Type B pancreatic cell (in vitro differentiated cells): ENCODE results near the gene PI4KA. TPM values are rescaled to one million over a fixed set of nuclear protein-coding genes. Genes with fewer than 3 reads are reported as not detected.

Experiments
- DNase-seq: peaks from one replicate; pipeline ENCODE4 v3.0.0; 2021; ENCODE audit warnings: mixed read lengths; ENCODE audit not compliant: unreplicated experiment; ENCODE audit errors: extremely low spot score
- H3K27ac Mint-ChIP-seq: 2 replicates; pipeline ENCODE4 v1.8.0; 2021; ENCODE audit warnings: mild to moderate bottlenecking, mixed read lengths
- H3K27me3 Mint-ChIP-seq: 2 replicates; pipeline ENCODE4 v1.8.0; 2021; ENCODE audit warnings: mixed read lengths
- H3K36me3 Mint-ChIP-seq: 2 replicates; pipeline ENCODE4 v1.8.0; 2021; ENCODE audit warnings: mixed read lengths
- H3K4me1 Mint-ChIP-seq: one replicate; pipeline ENCODE4 v1.8.0; 2021; ENCODE audit warnings: mixed read lengths; ENCODE audit not compliant: unreplicated experiment
- H3K4me3 Mint-ChIP-seq: 2 replicates; pipeline ENCODE4 v1.8.0; 2021; ENCODE audit warnings: mild to moderate bottlenecking, mixed read lengths
- H3K9me3 Mint-ChIP-seq: 2 replicates; pipeline ENCODE4 v1.8.0; 2021; ENCODE audit warnings: mixed read lengths
- total RNA-seq: library from RNA; stranded (reverse); gene quantifications from 2 replicates; pipeline ENCODE4 v1.2.1, GENCODE V29; 2021; ENCODE audit warnings: low replicate concordance
- TF ChIP-seq, protein P1 (sequence below): fragments of 200-600 bp; sonication (generic); conservative IDR thresholded peaks from 2 replicates; pipeline ENCODE4 v1.5.0; 2021; ENCODE audit warnings: antibody characterized with exemption, mild to moderate bottlenecking

The PI4KA gene
- total RNA-seq, 1 donor from 2014 or later = 120 TPM

- peaks cover 23% of the 10 kb centered on the region for H3K36me3 Mint-ChIP-seq
- peaks cover 4% of the 10 kb centered on the region for H3K4me1 Mint-ChIP-seq
- no peak for DNase-seq
- no peaks in the 10 kb centered on the region for H3K27me3 Mint-ChIP-seq
- H3K9me3 Mint-ChIP-seq = no peaks in the 10 kb centered on the region
- no peak overlapping the region for H3K4me3 Mint-ChIP-seq
- no peak overlapping the region for H3K27ac Mint-ChIP-seq
- TF ChIP-seq, protein P1, sequence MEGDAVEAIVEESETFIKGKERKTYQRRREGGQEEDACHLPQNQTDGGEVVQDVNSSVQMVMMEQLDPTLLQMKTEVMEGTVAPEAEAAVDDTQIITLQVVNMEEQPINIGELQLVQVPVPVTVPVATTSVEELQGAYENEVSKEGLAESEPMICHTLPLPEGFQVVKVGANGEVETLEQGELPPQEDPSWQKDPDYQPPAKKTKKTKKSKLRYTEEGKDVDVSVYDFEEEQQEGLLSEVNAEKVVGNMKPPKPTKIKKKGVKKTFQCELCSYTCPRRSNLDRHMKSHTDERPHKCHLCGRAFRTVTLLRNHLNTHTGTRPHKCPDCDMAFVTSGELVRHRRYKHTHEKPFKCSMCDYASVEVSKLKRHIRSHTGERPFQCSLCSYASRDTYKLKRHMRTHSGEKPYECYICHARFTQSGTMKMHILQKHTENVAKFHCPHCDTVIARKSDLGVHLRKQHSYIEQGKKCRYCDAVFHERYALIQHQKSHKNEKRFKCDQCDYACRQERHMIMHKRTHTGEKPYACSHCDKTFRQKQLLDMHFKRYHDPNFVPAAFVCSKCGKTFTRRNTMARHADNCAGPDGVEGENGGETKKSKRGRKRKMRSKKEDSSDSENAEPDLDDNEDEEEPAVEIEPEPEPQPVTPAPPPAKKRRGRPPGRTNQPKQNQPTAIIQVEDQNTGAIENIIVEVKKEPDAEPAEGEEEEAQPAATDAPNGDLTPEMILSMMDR = no peak
Measured at GRCh38 chr22:20804650-20805049, 54.0 kb downstream of the PI4KA start.

- TF ChIP-seq, protein P1 = peak; percentile 69
- no peaks in the 10 kb centered on the region for H3K27me3 Mint-ChIP-seq
- no peaks in the 10 kb centered on the region for H3K9me3 Mint-ChIP-seq
- no peak overlapping the region for H3K27ac Mint-ChIP-seq
- DNase-seq = no peak
- peaks cover 5% of the 10 kb centered on the region for H3K4me1 Mint-ChIP-seq
- peaks cover 28% of the 10 kb centered on the region for H3K36me3 Mint-ChIP-seq
- H3K4me3 Mint-ChIP-seq = no peak overlapping the region
Measured at GRCh38 chr22:20803696-20804324, 54.8 kb downstream of the PI4KA start.

DNA sequence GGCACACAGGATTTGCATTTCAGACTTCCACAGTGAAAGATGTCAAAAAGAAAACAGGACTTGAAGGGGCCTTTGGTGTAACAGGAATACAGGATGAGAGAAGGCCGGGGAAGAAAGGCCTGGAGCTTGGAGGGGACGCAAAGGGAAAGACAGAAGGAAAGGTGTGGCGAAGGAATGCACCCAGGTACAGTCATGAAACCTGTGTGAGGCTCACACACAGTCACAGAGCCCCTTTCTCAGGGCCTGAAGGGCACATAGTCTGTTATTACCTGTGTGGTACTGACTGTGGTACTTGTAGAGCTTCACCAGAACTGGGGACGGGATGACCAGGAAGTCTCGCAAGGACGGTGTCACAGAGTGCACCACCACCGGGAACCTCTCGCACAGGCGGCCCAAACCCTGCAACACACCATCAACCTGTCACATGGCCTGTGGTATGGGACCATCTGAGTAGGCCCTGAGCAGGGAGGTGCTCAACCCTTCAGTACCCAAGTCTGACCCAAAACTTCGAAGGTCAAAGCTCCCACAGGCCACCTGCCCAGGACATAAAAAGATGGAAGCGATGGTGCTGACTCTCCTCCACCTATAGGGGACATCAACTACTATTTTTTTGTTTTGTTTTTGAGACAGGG is 55.6 kb downstream of the PI4KA start:
- no peaks in the 10 kb centered on the region for H3K9me3 Mint-ChIP-seq
- no peak overlapping the region for H3K4me3 Mint-ChIP-seq
- H3K27ac Mint-ChIP-seq = no peak overlapping the region
- TF ChIP-seq, protein P1 = no peak
- DNase-seq = no peak
- H3K4me1 Mint-ChIP-seq = peaks cover 5% of the 10 kb centered on the region
- no peaks in the 10 kb centered on the region for H3K27me3 Mint-ChIP-seq
- H3K36me3 Mint-ChIP-seq = peaks cover 32% of the 10 kb centered on the region

DNA sequence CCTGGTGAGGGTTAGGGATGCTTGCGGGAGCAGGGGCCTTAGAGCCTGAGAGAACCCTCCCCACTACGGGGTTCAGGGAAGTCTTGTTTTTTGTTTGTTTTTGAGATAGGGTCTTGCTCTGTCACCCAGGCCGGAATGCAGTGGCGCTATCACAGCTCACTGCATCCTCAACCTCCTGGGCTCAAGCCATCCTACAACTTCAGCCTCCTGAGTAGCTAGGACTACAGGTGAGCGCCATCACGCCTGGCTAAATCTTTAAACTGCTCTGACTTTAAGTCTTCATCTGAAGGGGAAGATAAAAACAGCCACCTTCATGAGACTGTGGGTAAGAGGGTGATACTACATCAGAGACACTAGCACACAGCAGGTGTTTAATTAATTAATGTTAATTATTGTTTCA is 56.2 kb downstream of the PI4KA start:
- Mint-ChIP-seq H3K27me3 (no peaks in the 10 kb centered on the region), H3K4me3 (no peak overlapping the region), H3K27ac (no peak overlapping the region), H3K4me1 (peaks cover 5% of the 10 kb centered on the region), H3K9me3 (no peaks in the 10 kb centered on the region), H3K36me3 (peaks cover 30% of the 10 kb centered on the region)
- TF ChIP-seq, protein P1 = no peak
- no peak for DNase-seq

GRCh38 chr22:20799449-20799848 is 59.2 kb downstream of the PI4KA start:
- H3K9me3 Mint-ChIP-seq = no peaks in the 10 kb centered on the region
- peaks cover 30% of the 10 kb centered on the region for H3K36me3 Mint-ChIP-seq
- TF ChIP-seq, protein P1 = no peak
- no peaks in the 10 kb centered on the region for H3K27me3 Mint-ChIP-seq
- peak overlapping the region; percentile 67 for H3K4me3 Mint-ChIP-seq
- H3K4me1 Mint-ChIP-seq = peaks cover 5% of the 10 kb centered on the region
- no peak for DNase-seq
- H3K27ac Mint-ChIP-seq = peak overlapping the region; percentile 88
